ENCODE results near the gene PACSIN2.

DNA sequence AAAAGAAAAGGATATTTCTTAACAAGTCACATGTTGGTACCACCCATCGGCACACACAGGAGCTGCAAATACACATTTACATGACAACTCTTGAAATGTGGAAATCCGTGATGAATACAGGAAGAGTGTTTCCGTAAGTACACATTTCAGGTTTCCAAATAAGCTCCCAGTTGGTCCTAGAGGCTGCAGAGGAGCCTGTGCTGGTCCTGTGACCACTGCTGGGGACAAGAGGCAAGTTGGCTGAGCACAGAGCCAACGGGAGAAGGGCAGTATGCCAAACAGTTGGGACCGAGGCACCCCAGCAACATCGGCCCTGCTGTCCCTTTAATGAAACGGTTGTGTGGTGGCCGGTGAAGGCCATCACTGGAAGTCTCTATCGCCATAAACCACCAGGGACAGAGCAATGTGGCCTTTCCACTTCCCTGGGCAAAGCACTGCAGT is 119.4 kb downstream of the PACSIN2 start:
- no peak for TF ChIP-seq EZH2 (IDR thresholded peaks at IDR 0.05; ENCODE audit: insufficient read depth, poor library complexity, severe bottlenecking)
- no peak for TF ChIP-seq EZH2phosphoT487 (IDR thresholded peaks at IDR 0.05; ENCODE audit: insufficient read depth, low read depth)

All from GM23248 (cell line).